Choroid plexus epithelial cell (primary cell): Measurements from ENCODE around the gene ISG20.
A peak's percentile ranks its signal among the peaks of the same experiment; 100 is the strongest.

Source experiments
- DNase-seq: peaks from one replicate; pipeline ENCODE4 v3.0.0-alpha.2; 2010; ENCODE audit warnings: low read depth
- H3K4me3 ChIP-seq: 2 replicates; pipeline ENCODE4 v1.5.1; 2011; ENCODE audit warnings: low read depth, mild to moderate bottlenecking, control low read depth, low read length, moderate library complexity
- CTCF ChIP-seq: conservative IDR thresholded peaks from 2 replicates; pipeline ENCODE4 v1.5.1; 2011; ENCODE audit warnings: low read depth, mild to moderate bottlenecking, control low read depth, inconsistent platforms, low read length, moderate library complexity

ISG20 gene

GRCh38 chr15:88638626-88639372 lies at the start of gene ISG20:
Gene ISG20 (plus strand): TSS chr15:88639016. CDS start chr15:88639367, 351 bp downstream.
- TF ChIP-seq CTCF, result peak; percentile 61
- DNase-seq, result peak; percentile 97
- H3K4me3 ChIP-seq, result peak within 1 kb of the TSS; percentile 63

- no peak overlapping the region for H3K4me3 ChIP-seq
- no peak for DNase-seq
- no peak for TF ChIP-seq CTCF
Observed at GRCh38 chr15:88590759-88591158, 48.1 kb upstream of the ISG20 start.

- no peak for DNase-seq
- TF ChIP-seq CTCF, result no peak
- no peak overlapping the region for H3K4me3 ChIP-seq
Observed at GRCh38 chr15:88591384-88591783, 47.4 kb upstream of the ISG20 start.

- no peak overlapping the region for H3K4me3 ChIP-seq
- DNase-seq, result no peak
- no peak for TF ChIP-seq CTCF
Observed at GRCh38 chr15:88603885-88604284, 34.9 kb upstream of the ISG20 start.

GRCh38 chr15:88604381-88605188 lies 34.2 kb upstream of the ISG20 start:
- H3K4me3 ChIP-seq, result no peak overlapping the region
- no peak for DNase-seq
- TF ChIP-seq CTCF, result no peak

- H3K4me3 ChIP-seq, result no peak overlapping the region
Observed at GRCh38 chr15:88605189-88606069, 33.4 kb upstream of the ISG20 start.

More at GRCh38 chr15:88605189-88606069, 33.4 kb upstream of the ISG20 start:
- no peak for TF ChIP-seq CTCF
- DNase-seq, result peak; percentile 44
